ENCODE data around the gene THEM4. TPM values are rescaled to one million over a fixed set of nuclear protein-coding genes. Genes with fewer than 3 reads are reported as not detected.

Gene THEM4
- total RNA-seq, 1 experiment from 2014 or later: 41.4 TPM

- Histone ChIP-seq H3K9me2 (ENCODE audit: insufficient read depth) (no peaks in the 10 kb centered on the region), H3K4me1 (replicated peaks; ENCODE audit: insufficient read depth) (no peaks in the 10 kb centered on the region), H3K4me3 (no peak overlapping the region), H4K20me1 (ENCODE audit: insufficient read depth) (no peaks in the 10 kb centered on the region), H3K79me2 (ENCODE audit: low read depth) (no peaks in the 10 kb centered on the region), H3K27ac (no peak overlapping the region), H3K4me2 (no peak overlapping the region), H3K36me3 (ENCODE audit: low read depth) (no peaks in the 10 kb centered on the region), H3K27me3 (ENCODE audit: insufficient read depth, low read depth) (no peaks in the 10 kb centered on the region), H3F3A (ENCODE audit: insufficient read depth, low read depth) (no peaks in the 10 kb centered on the region), H3K9me3 (ENCODE audit: insufficient read depth, low read depth) (no peaks in the 10 kb centered on the region), H2AFZ (no peak overlapping the region)
- ChIA-PET CTCF (no interaction called here), POLR2A (ENCODE audit: unreplicated experiment) (no interaction called here)
- no TSS peak for BruUV-seq (replicated peaks)
- no peak for TF ChIP-seq EZH2 (IDR thresholded peaks at IDR 0.05; ENCODE audit: low read depth)
- TF ChIP-seq, protein P1, sequence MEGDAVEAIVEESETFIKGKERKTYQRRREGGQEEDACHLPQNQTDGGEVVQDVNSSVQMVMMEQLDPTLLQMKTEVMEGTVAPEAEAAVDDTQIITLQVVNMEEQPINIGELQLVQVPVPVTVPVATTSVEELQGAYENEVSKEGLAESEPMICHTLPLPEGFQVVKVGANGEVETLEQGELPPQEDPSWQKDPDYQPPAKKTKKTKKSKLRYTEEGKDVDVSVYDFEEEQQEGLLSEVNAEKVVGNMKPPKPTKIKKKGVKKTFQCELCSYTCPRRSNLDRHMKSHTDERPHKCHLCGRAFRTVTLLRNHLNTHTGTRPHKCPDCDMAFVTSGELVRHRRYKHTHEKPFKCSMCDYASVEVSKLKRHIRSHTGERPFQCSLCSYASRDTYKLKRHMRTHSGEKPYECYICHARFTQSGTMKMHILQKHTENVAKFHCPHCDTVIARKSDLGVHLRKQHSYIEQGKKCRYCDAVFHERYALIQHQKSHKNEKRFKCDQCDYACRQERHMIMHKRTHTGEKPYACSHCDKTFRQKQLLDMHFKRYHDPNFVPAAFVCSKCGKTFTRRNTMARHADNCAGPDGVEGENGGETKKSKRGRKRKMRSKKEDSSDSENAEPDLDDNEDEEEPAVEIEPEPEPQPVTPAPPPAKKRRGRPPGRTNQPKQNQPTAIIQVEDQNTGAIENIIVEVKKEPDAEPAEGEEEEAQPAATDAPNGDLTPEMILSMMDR (conservative IDR thresholded peaks at IDR 0.05): no peak
- intact Hi-C loops (cut with micrococcal nuclease; ENCODE audit: unreplicated experiment): no loop called here
- DNase-seq: no peak
Measured at GRCh38 chr1:151851886-151852285, 57.4 kb downstream of the THEM4 start.

- H3K27ac ChIP-seq: no peak overlapping the region
- H3K9me2 ChIP-seq (ENCODE audit: insufficient read depth): no peaks in the 10 kb centered on the region
- H3F3A ChIP-seq (ENCODE audit: insufficient read depth, low read depth): no peaks in the 10 kb centered on the region
- no peaks in the 10 kb centered on the region for H3K79me2 ChIP-seq (ENCODE audit: low read depth)
- no peaks in the 10 kb centered on the region for H3K9me3 ChIP-seq (ENCODE audit: insufficient read depth, low read depth)
- DNase-seq: no peak
- BruUV-seq (replicated peaks): no TSS peak
- ChIA-PET CTCF (no interaction called here), POLR2A (ENCODE audit: unreplicated experiment) (no interaction called here)
- H3K36me3 ChIP-seq (ENCODE audit: low read depth): no peaks in the 10 kb centered on the region
- H3K4me3 ChIP-seq: no peak overlapping the region
- H3K4me1 ChIP-seq (replicated peaks; ENCODE audit: insufficient read depth): no peaks in the 10 kb centered on the region
- H4K20me1 ChIP-seq (ENCODE audit: insufficient read depth): no peaks in the 10 kb centered on the region
- H3K27me3 ChIP-seq (ENCODE audit: insufficient read depth, low read depth): no peaks in the 10 kb centered on the region
- intact Hi-C loops (cut with micrococcal nuclease; ENCODE audit: unreplicated experiment): no loop called here
- H3K4me2 ChIP-seq: no peak overlapping the region
- TF ChIP-seq, protein P1 (conservative IDR thresholded peaks at IDR 0.05): no peak
- no peak for TF ChIP-seq EZH2 (IDR thresholded peaks at IDR 0.05; ENCODE audit: low read depth)
- H2AFZ ChIP-seq: no peak overlapping the region
Measured at GRCh38 chr1:151849871-151850270, 59.4 kb downstream of the THEM4 start.

DNA sequence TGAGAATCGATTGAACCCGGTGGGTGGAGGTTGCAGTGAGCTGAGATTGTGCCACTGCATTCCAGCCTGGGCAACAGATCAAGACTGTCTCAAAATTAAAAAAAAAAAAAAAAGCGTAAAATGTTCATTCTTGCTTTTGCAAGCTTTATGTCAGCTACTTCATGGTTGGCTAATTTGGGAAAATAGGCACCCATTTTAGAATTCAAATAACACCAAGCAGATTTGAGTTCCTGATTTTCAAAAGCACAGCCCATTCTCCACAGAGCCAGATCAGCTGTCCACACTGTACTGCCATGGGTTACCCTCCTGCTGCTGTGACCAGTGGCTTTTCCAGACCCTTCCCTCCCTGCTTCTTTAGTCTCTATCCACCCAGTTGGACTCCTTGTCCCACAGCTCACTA, 60.2 kb downstream of the THEM4 start:
- POLR2A ChIA-PET (ENCODE audit: unreplicated experiment): no interaction called here

More for the DNA sequence above, 60.2 kb downstream of the THEM4 start:
- CTCF ChIA-PET: no interaction called here
- no peaks in the 10 kb centered on the region for H3K9me3 ChIP-seq (ENCODE audit: insufficient read depth, low read depth)
- no peak overlapping the region for H3K27ac ChIP-seq
- no peaks in the 10 kb centered on the region for H3F3A ChIP-seq (ENCODE audit: insufficient read depth, low read depth)
- no peaks in the 10 kb centered on the region for H3K4me1 ChIP-seq (replicated peaks; ENCODE audit: insufficient read depth)
- intact Hi-C loops (cut with micrococcal nuclease; ENCODE audit: unreplicated experiment): no loop called here
- no peak overlapping the region for H3K4me3 ChIP-seq
- no peak overlapping the region for H2AFZ ChIP-seq
- no peaks in the 10 kb centered on the region for H3K79me2 ChIP-seq (ENCODE audit: low read depth)
- H3K9me2 ChIP-seq (ENCODE audit: insufficient read depth): no peaks in the 10 kb centered on the region
- TF ChIP-seq, protein P1 (conservative IDR thresholded peaks at IDR 0.05): no peak
- no peak for TF ChIP-seq EZH2 (IDR thresholded peaks at IDR 0.05; ENCODE audit: low read depth)
- no peaks in the 10 kb centered on the region for H3K27me3 ChIP-seq (ENCODE audit: insufficient read depth, low read depth)
- no peak for DNase-seq
- H3K4me2 ChIP-seq: no peak overlapping the region
- BruUV-seq (replicated peaks): no TSS peak
- H4K20me1 ChIP-seq (ENCODE audit: insufficient read depth): no peaks in the 10 kb centered on the region
- no peaks in the 10 kb centered on the region for H3K36me3 ChIP-seq (ENCODE audit: low read depth)
